ENCODE measurements around the gene C11orf16.

Gene C11orf16

GRCh38 chr11:8871962-8872361 is 60.8 kb downstream of the C11orf16 start:
- H3K9me3 ChIP-seq (ENCODE audit: low read length), result no peaks in the 10 kb centered on the region
- H2AFZ ChIP-seq (ENCODE audit: low read length), result no peak overlapping the region
- H4K20me1 ChIP-seq (ENCODE audit: insufficient read depth, low read length), result no peaks in the 10 kb centered on the region
- TF ChIP-seq CTCF (IDR thresholded peaks at IDR 0.05; ENCODE audit: low read length), result no peak
- H3F3A ChIP-seq (ENCODE audit: insufficient read depth, low read length), result no peaks in the 10 kb centered on the region
- no peak overlapping the region for H3K27ac ChIP-seq (ENCODE audit: low read depth, low read length, poor library complexity, severe bottlenecking)
- H3K9ac ChIP-seq (ENCODE audit: low read length), result no peak overlapping the region
- no peaks in the 10 kb centered on the region for H3K9me2 ChIP-seq (ENCODE audit: low read depth, low read length)
- no peak overlapping the region for H3K4me2 ChIP-seq (ENCODE audit: low read length)
- H3K4me1 ChIP-seq (ENCODE audit: insufficient read depth, low read length, severe bottlenecking), result no peaks in the 10 kb centered on the region
- H3K36me3 ChIP-seq (ENCODE audit: insufficient read depth, low read length), result no peaks in the 10 kb centered on the region
- no peaks in the 10 kb centered on the region for H3K79me2 ChIP-seq (ENCODE audit: insufficient read depth, low read length)
- no peaks in the 10 kb centered on the region for H3K27me3 ChIP-seq (ENCODE audit: insufficient read depth, low read length)
- H3K4me3 ChIP-seq (ENCODE audit: low read depth, low read length, poor library complexity, severe bottlenecking), result no peak overlapping the region

GRCh38 chr11:8871171-8871775 is 61.5 kb downstream of the C11orf16 start:
- Histone ChIP-seq H3K4me1 (ENCODE audit: insufficient read depth, low read length, severe bottlenecking) (no peaks in the 10 kb centered on the region), H3K79me2 (ENCODE audit: insufficient read depth, low read length) (no peaks in the 10 kb centered on the region), H3F3A (ENCODE audit: insufficient read depth, low read length) (no peaks in the 10 kb centered on the region), H3K9me2 (ENCODE audit: low read depth, low read length) (no peaks in the 10 kb centered on the region), H3K9me3 (ENCODE audit: low read length) (no peaks in the 10 kb centered on the region), H2AFZ (ENCODE audit: low read length) (no peak overlapping the region), H3K36me3 (ENCODE audit: insufficient read depth, low read length) (no peaks in the 10 kb centered on the region), H3K27ac (ENCODE audit: low read depth, low read length, poor library complexity, severe bottlenecking) (no peak overlapping the region), H3K4me2 (ENCODE audit: low read length) (no peak overlapping the region), H4K20me1 (ENCODE audit: insufficient read depth, low read length) (no peaks in the 10 kb centered on the region), H3K9ac (ENCODE audit: low read length) (no peak overlapping the region), H3K27me3 (ENCODE audit: insufficient read depth, low read length) (no peaks in the 10 kb centered on the region), H3K4me3 (ENCODE audit: low read depth, low read length, poor library complexity, severe bottlenecking) (no peak overlapping the region)
- TF ChIP-seq CTCF (IDR thresholded peaks at IDR 0.05; ENCODE audit: low read length) (no peak), EZH2 (IDR thresholded peaks at IDR 0.05; ENCODE audit: borderline replicate concordance, low read length) (no peak)

GRCh38 chr11:8870411-8871170 is 62.2 kb downstream of the C11orf16 start:
- H3F3A ChIP-seq (ENCODE audit: insufficient read depth, low read length), result no peaks in the 10 kb centered on the region
- no peak overlapping the region for H3K27ac ChIP-seq (ENCODE audit: low read depth, low read length, poor library complexity, severe bottlenecking)
- no peaks in the 10 kb centered on the region for H3K27me3 ChIP-seq (ENCODE audit: insufficient read depth, low read length)

More at GRCh38 chr11:8870411-8871170, 62.2 kb downstream of the C11orf16 start:
- no peaks in the 10 kb centered on the region for H4K20me1 ChIP-seq (ENCODE audit: insufficient read depth, low read length)
- H2AFZ ChIP-seq (ENCODE audit: low read length), result no peak overlapping the region
- H3K9me3 ChIP-seq (ENCODE audit: low read length), result no peaks in the 10 kb centered on the region
- no peaks in the 10 kb centered on the region for H3K4me1 ChIP-seq (ENCODE audit: insufficient read depth, low read length, severe bottlenecking)
- TF ChIP-seq EZH2 (IDR thresholded peaks at IDR 0.05; ENCODE audit: borderline replicate concordance, low read length) (no peak), CTCF (IDR thresholded peaks at IDR 0.05; ENCODE audit: low read length) (no peak)
- no peak overlapping the region for H3K4me3 ChIP-seq (ENCODE audit: low read depth, low read length, poor library complexity, severe bottlenecking)
- H3K4me2 ChIP-seq (ENCODE audit: low read length), result no peak overlapping the region
- no peak overlapping the region for H3K9ac ChIP-seq (ENCODE audit: low read length)
- no peaks in the 10 kb centered on the region for H3K9me2 ChIP-seq (ENCODE audit: low read depth, low read length)
- H3K36me3 ChIP-seq (ENCODE audit: insufficient read depth, low read length), result no peaks in the 10 kb centered on the region
- no peaks in the 10 kb centered on the region for H3K79me2 ChIP-seq (ENCODE audit: insufficient read depth, low read length)

All from OCI-LY1 (cell line).